Activated CD8-positive, alpha-beta T cell treated with anti-CD3 and anti-CD28 coated beads for 36 hours (primary cell): ENCODE measurements around the gene TMEM232. TPM values are rescaled to one million over a fixed set of nuclear protein-coding genes. Genes with fewer than 3 reads are reported as not detected.
"Not testable (repeated sequence)": the region's sequence is repeated elsewhere in the genome, so short reads cannot be mapped to it uniquely, and the experiment has no call there.

Experiments used
- ATAC-seq: fragments of 200-7000 bp; cut with Tn5 transposase; one replicate; pipeline ENCODE4 v1.10.0; 2021; ENCODE audit warnings: mild to moderate bottlenecking, moderate library complexity
- CTCF ChIA-PET: fragments of 350-600 bp; sonication (Branson Sonifier 250); formaldehyde crosslinking; loops from one replicate; lab custom pipeline; 2021; ENCODE audit warnings: antibody characterized with exemption; lab: Charles Lee
- POLR2A ChIA-PET: fragments of 350-600 bp; sonication (Branson Sonifier 250); formaldehyde crosslinking; loops from one replicate; lab custom pipeline; 2021; ENCODE audit warnings: antibody characterized with exemption; lab: Charles Lee
- DNase-seq: peaks from one replicate; pipeline ENCODE4 v3.0.0-alpha.2; 2020
- H3K27ac Mint-ChIP-seq: one replicate; pipeline ENCODE4 v1.8.0; 2021; ENCODE audit warnings: mild to moderate bottlenecking, mixed read lengths
- H3K27me3 Mint-ChIP-seq: one replicate; pipeline ENCODE4 v1.8.0; 2021; ENCODE audit warnings: mixed read lengths
- H3K36me3 Mint-ChIP-seq: one replicate; pipeline ENCODE4 v1.8.0; 2021; ENCODE audit warnings: low read depth, mixed read lengths
- H3K4me1 Mint-ChIP-seq: one replicate; pipeline ENCODE4 v1.8.0; 2021; ENCODE audit warnings: low read depth, mixed read lengths
- H3K4me3 Mint-ChIP-seq: one replicate; pipeline ENCODE4 v1.8.0; 2021; ENCODE audit warnings: mild to moderate bottlenecking, moderate library complexity, mixed read lengths
- H3K9me3 Mint-ChIP-seq: one replicate; pipeline ENCODE4 v1.8.0; 2021; ENCODE audit warnings: mixed read lengths
- intact Hi-C: fragments of 100-400 bp; cut with micrococcal nuclease; formaldehyde crosslinking; loops from one replicate; pipeline ENCODE4 v1.10.0; 2022
- total RNA-seq, 2 experiments: library from RNA; stranded (reverse); gene quantifications; one replicate each; pipeline ENCODE4 v1.2.3, GENCODE V29; 2021
- TF ChIP-seq, protein P1 (sequence below): fragments of 200-600 bp; IDR thresholded peaks from one replicate; pipeline ENCODE4 v1.8.0; 2022; ENCODE audit warnings: antibody characterized with exemption, mild to moderate bottlenecking

TMEM232 gene
- total RNA-seq, 2 experiments from 2014 or later: 0.27 to 0.49 TPM

DNA sequence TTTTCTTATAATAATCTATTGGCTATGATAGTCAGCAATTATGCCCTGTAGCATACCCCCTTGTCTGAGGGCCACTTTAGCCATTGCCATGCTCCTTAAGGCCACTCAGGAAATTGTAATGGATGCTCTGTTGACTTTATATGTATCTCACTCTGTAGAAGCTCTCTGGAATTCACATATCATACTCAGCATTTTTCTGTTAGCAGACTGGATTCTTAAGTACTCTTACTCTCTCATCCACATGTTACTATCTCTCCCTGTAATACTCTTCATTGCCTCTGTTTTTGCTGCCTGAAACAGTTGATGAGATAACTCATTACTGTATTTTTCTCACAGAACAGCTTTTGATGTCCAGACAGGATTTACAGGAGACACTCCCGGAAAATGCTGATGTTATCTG, 24.2 kb downstream of the TMEM232 start:
- POLR2A ChIA-PET: interaction anchor here (1.4 kb wide), 1 partner anchor 36 kb away, joined by 3 read pairs; the partner anchor contains the start of gene SLC25A46
- H3K4me1 Mint-ChIP-seq: peaks cover 3% of the 10 kb centered on the region
- H3K36me3 Mint-ChIP-seq: no peaks in the 10 kb centered on the region
- no peak overlapping the region for H3K27ac Mint-ChIP-seq
- no peak overlapping the region for H3K4me3 Mint-ChIP-seq
- DNase-seq (no peak), ATAC-seq (no peak)
- intact Hi-C loops: no loop called here
- peaks cover 1% of the 10 kb centered on the region for H3K9me3 Mint-ChIP-seq
- CTCF ChIA-PET: no interaction called here
- TF ChIP-seq, protein P1, sequence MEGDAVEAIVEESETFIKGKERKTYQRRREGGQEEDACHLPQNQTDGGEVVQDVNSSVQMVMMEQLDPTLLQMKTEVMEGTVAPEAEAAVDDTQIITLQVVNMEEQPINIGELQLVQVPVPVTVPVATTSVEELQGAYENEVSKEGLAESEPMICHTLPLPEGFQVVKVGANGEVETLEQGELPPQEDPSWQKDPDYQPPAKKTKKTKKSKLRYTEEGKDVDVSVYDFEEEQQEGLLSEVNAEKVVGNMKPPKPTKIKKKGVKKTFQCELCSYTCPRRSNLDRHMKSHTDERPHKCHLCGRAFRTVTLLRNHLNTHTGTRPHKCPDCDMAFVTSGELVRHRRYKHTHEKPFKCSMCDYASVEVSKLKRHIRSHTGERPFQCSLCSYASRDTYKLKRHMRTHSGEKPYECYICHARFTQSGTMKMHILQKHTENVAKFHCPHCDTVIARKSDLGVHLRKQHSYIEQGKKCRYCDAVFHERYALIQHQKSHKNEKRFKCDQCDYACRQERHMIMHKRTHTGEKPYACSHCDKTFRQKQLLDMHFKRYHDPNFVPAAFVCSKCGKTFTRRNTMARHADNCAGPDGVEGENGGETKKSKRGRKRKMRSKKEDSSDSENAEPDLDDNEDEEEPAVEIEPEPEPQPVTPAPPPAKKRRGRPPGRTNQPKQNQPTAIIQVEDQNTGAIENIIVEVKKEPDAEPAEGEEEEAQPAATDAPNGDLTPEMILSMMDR: no peak
- H3K27me3 Mint-ChIP-seq: peaks cover 5% of the 10 kb centered on the region

DNA sequence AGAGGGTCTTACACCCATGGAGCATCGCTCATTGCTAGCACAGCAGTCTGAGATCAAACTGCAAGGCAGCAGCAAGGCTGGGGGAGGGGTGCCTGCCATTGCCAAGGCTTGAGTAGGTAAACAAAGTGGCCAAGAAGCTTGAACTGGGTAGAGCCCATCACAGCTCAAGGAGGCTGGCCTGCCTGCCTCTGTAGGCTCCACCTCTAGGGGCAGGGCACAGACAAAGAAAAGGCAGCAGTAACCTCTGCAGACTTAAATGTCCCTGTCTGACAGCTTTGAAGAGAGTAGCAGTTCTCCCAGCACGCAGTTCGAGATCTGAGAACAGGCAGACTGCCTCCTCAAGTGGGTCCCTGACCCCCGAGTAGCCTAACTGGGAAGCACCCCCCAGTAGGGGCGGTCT, 33.8 kb downstream of the TMEM232 start:
- intact Hi-C loops, DNase-seq, CTCF ChIA-PET, H3K4me1 Mint-ChIP-seq, POLR2A ChIA-PET, H3K36me3 Mint-ChIP-seq, H3K4me3 Mint-ChIP-seq, H3K27me3 Mint-ChIP-seq, ATAC-seq, H3K27ac Mint-ChIP-seq, H3K9me3 Mint-ChIP-seq: not testable (repeated sequence)

DNA sequence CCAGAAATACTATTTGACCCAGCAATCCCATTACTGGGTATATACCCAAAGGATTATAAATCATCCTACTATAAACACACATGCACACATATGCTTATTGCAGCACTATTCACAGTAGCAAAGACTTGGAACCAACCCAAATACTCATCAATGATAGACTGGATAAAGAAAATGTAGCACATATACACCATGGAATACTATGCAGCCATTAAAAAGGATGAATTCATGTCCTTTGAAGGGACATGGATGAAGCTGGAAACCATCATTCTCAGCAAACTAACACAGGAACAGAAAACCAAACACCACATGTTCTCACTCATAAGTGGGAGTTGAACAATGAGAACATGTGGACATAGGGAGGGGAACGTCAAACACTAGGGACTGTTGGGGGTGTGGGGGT, 35.9 kb downstream of the TMEM232 start:
- H3K27ac Mint-ChIP-seq, H3K36me3 Mint-ChIP-seq, H3K9me3 Mint-ChIP-seq, intact Hi-C loops, H3K4me1 Mint-ChIP-seq, H3K27me3 Mint-ChIP-seq, CTCF ChIA-PET, POLR2A ChIA-PET, H3K4me3 Mint-ChIP-seq, ATAC-seq, DNase-seq: not testable (repeated sequence)

DNA sequence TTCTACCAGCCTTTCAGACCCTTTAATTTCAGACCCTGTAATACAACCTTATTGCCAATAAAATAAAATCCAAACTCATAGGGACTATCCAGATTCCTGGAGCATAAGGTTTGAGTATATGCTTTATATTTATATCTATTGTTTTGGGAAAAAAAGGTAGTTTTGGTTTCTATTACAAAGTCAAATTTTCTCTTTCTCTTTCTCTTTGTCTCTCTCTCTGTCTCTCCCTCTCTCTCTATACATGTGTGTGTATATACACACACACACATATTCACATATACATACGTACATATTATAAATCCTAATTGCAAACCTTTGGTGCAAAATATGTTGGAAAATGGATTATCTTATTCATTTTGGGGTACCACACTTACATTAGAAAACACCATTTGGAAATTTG, 39.0 kb downstream of the TMEM232 start:
- Mint-ChIP-seq H3K9me3 (no peaks in the 10 kb centered on the region), H3K4me1 (no peaks in the 10 kb centered on the region), H3K27ac (no peak overlapping the region), H3K36me3 (no peaks in the 10 kb centered on the region), H3K27me3 (no peaks in the 10 kb centered on the region), H3K4me3 (no peak overlapping the region)
- ChIA-PET POLR2A (no interaction called here), CTCF (no interaction called here)
- intact Hi-C loops: no loop called here
- TF ChIP-seq, protein P1: no peak
- ATAC-seq: no peak
- no peak for DNase-seq

- Mint-ChIP-seq H3K36me3 (no peaks in the 10 kb centered on the region), H3K27me3 (no peaks in the 10 kb centered on the region), H3K9me3 (no peaks in the 10 kb centered on the region), H3K4me3 (no peak overlapping the region), H3K27ac (no peak overlapping the region), H3K4me1 (no peaks in the 10 kb centered on the region)
- TF ChIP-seq, protein P1: no peak
- ChIA-PET POLR2A (no interaction called here), CTCF (no interaction called here)
- intact Hi-C loops: no loop called here
- ATAC-seq (peak; percentile 24), DNase-seq (no peak)
Measured at GRCh38 chr5:110686270-110686669, 40.2 kb downstream of the TMEM232 start.

GRCh38 chr5:110681953-110682352, 44.5 kb downstream of the TMEM232 start:
- no peak overlapping the region for H3K27ac Mint-ChIP-seq
- CTCF ChIA-PET: no interaction called here
- peaks cover 6% of the 10 kb centered on the region for H3K27me3 Mint-ChIP-seq
- H3K4me3 Mint-ChIP-seq: no peak overlapping the region
- intact Hi-C loops: no loop called here
- TF ChIP-seq, protein P1: no peak
- H3K4me1 Mint-ChIP-seq: no peaks in the 10 kb centered on the region
- no peaks in the 10 kb centered on the region for H3K9me3 Mint-ChIP-seq
- no peaks in the 10 kb centered on the region for H3K36me3 Mint-ChIP-seq
- ATAC-seq: no peak
- POLR2A ChIA-PET: no interaction called here
- DNase-seq: no peak
